ENCODE results near the gene ACTR8.

GRCh38 chr3:53900666-53901331, 18.8 kb upstream of the ACTR8 start:
- TF ChIP-seq POLR2A (IDR thresholded peaks at IDR 0.05; ENCODE audit: insufficient read depth in 1 of 2, low read depth in 2 of 2, low read length in 2 of 2) (no peak), NFIB (CRISPR knock-in tag; IDR thresholded peaks at IDR 0.05; ENCODE audit: borderline replicate concordance) (no peak), TFAP4 (IDR thresholded peaks at IDR 0.05; ENCODE audit: borderline replicate concordance, low read depth) (no peak), CREB3 (CRISPR knock-in tag; IDR thresholded peaks at IDR 0.05) (no peak), REST (IDR thresholded peaks at IDR 0.05; ENCODE audit: borderline replicate concordance in 1 of 2, low read depth in 1 of 2, low read length in 2 of 2) (no peak), CTCF (CRISPR knock-in tag; IDR thresholded peaks at IDR 0.05) (no peak), MXD1 (CRISPR knock-in tag; IDR thresholded peaks at IDR 0.05) (no peak), ZMYM3 (CRISPR knock-in tag; IDR thresholded peaks at IDR 0.05) (no peak), RFX5 (IDR thresholded peaks at IDR 0.05; ENCODE audit: low read depth, low read length) (no peak), IRX3 (CRISPR knock-in tag; IDR thresholded peaks at IDR 0.05; ENCODE audit: borderline replicate concordance, low read depth) (no peak), ZNF260 (CRISPR knock-in tag; IDR thresholded peaks at IDR 0.05; ENCODE audit: borderline replicate concordance, low read depth) (no peak), MXI1 (IDR thresholded peaks at IDR 0.05; ENCODE audit: borderline replicate concordance, low read depth, low read length) (no peak)

Measured in HepG2 (cell line).